ENCODE results near the gene MED23. TPM values are rescaled to one million over a fixed set of nuclear protein-coding genes. Genes with fewer than 3 reads are reported as not detected.

MED23 gene
- total RNA-seq, 2 donors from 2014 or later, result 10.5 to 11.7 TPM

- Histone ChIP-seq H3K4me1 (no peaks in the 10 kb centered on the region), H3K27ac (no peak overlapping the region), H3K9me3 (no peaks in the 10 kb centered on the region), H3K27me3 (no peaks in the 10 kb centered on the region), H3K4me3 (no peak overlapping the region), H3K36me3 (peaks cover 38% of the 10 kb centered on the region)
- no peak for TF ChIP-seq CTCF (IDR thresholded peaks at IDR 0.05)
- no peak for DNase-seq (ENCODE audit: low spot score)
Measured at GRCh38 chr6:131581523-131581922, 46.5 kb downstream of the MED23 start.

GRCh38 chr6:131575834-131576478 lies 52.1 kb downstream of the MED23 start:
- TF ChIP-seq CTCF (IDR thresholded peaks at IDR 0.05), result no peak
- H3K4me3 ChIP-seq, result no peak overlapping the region
- peaks cover 5% of the 10 kb centered on the region for H3K36me3 ChIP-seq

GRCh38 chr6:131574686-131575085 lies 53.4 kb downstream of the MED23 start:
- no peaks in the 10 kb centered on the region for H3K4me1 ChIP-seq
- DNase-seq (ENCODE audit: low spot score), result no peak
- H3K4me3 ChIP-seq, result no peak overlapping the region
- no peaks in the 10 kb centered on the region for H3K9me3 ChIP-seq
- H3K27me3 ChIP-seq, result no peaks in the 10 kb centered on the region
- TF ChIP-seq CTCF (IDR thresholded peaks at IDR 0.05), result no peak
- H3K36me3 ChIP-seq, result peaks cover 5% of the 10 kb centered on the region
- H3K27ac ChIP-seq, result no peak overlapping the region

More at GRCh38 chr6:131575834-131576478, 52.1 kb downstream of the MED23 start:
- DNase-seq (ENCODE audit: low spot score), result no peak
- H3K27ac ChIP-seq, result no peak overlapping the region
- no peaks in the 10 kb centered on the region for H3K9me3 ChIP-seq
- no peaks in the 10 kb centered on the region for H3K27me3 ChIP-seq
- H3K4me1 ChIP-seq, result no peaks in the 10 kb centered on the region

GRCh38 chr6:131574133-131574532 lies 53.9 kb downstream of the MED23 start:
- Histone ChIP-seq H3K9me3 (no peaks in the 10 kb centered on the region), H3K4me1 (no peaks in the 10 kb centered on the region), H3K27ac (no peak overlapping the region), H3K4me3 (no peak overlapping the region), H3K36me3 (peaks cover 5% of the 10 kb centered on the region), H3K27me3 (no peaks in the 10 kb centered on the region)
- no peak for DNase-seq (ENCODE audit: low spot score)
- no peak for TF ChIP-seq CTCF (IDR thresholded peaks at IDR 0.05)

- H3K9me3 ChIP-seq, result no peaks in the 10 kb centered on the region
- no peaks in the 10 kb centered on the region for H3K4me1 ChIP-seq
- TF ChIP-seq CTCF (IDR thresholded peaks at IDR 0.05), result no peak
- H3K4me3 ChIP-seq, result no peak within 1 kb of the TSS
- H3K27ac ChIP-seq, result no peak within 1 kb of the TSS
- no peak for DNase-seq (ENCODE audit: low spot score)
- H3K36me3 ChIP-seq, result no peaks in the 10 kb centered on the region
- H3K27me3 ChIP-seq, result no peaks in the 10 kb centered on the region
Measured at GRCh38 chr6:131572686-131573415, 55.2 kb downstream of the MED23 start, which contains the start of gene ARG1. TSS of gene ARG1 (plus strand) at chr6:131573226. CDS start at chr6:131573283, 57 bp downstream.

All from right atrium auricular region (tissue), 2 donors.